Fibroblast of lung (primary cell): Measurements from ENCODE around the gene SLC66A1.

Experiments
- EZH2 ChIP-seq: IDR thresholded peaks from 2 replicates; pipeline ENCODE4 v1.5.1; 2012; ENCODE audit warnings: low read length, control low read depth, mild to moderate bottlenecking; ENCODE audit errors: missing control alignments
- TF ChIP-seq, protein P1 (sequence below), 2 donors: IDR thresholded peaks in 1 of 2; conservative IDR thresholded peaks in 1 of 2; 1 replicate in 1 of 2; 2 replicates in 1 of 2; pipeline ENCODE4 v1.5.1; 2011 to 2012; ENCODE audit warnings: low read length in 2 of 2, control low read depth in 1 of 2, inconsistent platforms in 1 of 2, low read depth in 1 of 2, mild to moderate bottlenecking in 1 of 2

GRCh38 chr1:19327736-19328135 lies 15.6 kb downstream of the SLC66A1 start:
- TF ChIP-seq, protein P1, sequence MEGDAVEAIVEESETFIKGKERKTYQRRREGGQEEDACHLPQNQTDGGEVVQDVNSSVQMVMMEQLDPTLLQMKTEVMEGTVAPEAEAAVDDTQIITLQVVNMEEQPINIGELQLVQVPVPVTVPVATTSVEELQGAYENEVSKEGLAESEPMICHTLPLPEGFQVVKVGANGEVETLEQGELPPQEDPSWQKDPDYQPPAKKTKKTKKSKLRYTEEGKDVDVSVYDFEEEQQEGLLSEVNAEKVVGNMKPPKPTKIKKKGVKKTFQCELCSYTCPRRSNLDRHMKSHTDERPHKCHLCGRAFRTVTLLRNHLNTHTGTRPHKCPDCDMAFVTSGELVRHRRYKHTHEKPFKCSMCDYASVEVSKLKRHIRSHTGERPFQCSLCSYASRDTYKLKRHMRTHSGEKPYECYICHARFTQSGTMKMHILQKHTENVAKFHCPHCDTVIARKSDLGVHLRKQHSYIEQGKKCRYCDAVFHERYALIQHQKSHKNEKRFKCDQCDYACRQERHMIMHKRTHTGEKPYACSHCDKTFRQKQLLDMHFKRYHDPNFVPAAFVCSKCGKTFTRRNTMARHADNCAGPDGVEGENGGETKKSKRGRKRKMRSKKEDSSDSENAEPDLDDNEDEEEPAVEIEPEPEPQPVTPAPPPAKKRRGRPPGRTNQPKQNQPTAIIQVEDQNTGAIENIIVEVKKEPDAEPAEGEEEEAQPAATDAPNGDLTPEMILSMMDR (conservative IDR thresholded peaks at IDR 0.05 in 1 of 2, IDR thresholded peaks at IDR 0.05 in 1 of 2; ENCODE audit: low read depth in 1 of 2, low read length in 2 of 2): no peak
- no peak for TF ChIP-seq EZH2
